K562 (cell line): ENCODE results near the gene ADD2. TPM values are rescaled to one million over a fixed set of nuclear protein-coding genes. Genes with fewer than 3 reads are reported as not detected.

Experiments
- ATAC-seq: fragments of 200-7000 bp; cut with Tn5 transposase; 3 replicates; pipeline ENCODE4 v1.9.1; 2020; ENCODE audit warnings: moderate library complexity
- BruUV-seq: library from RNA; stranded (reverse); fragments of 400-500 nt; replicated peaks from 2 replicates; lab custom pipeline; 2021; lab: Mats Ljungman, UMichigan
- CTCF ChIA-PET: fragments of 300-600 bp; formaldehyde crosslinking; extraction: SDS; loops from one replicate; lab custom pipeline; 2021; ENCODE audit warnings: low intra/inter-chr PET ratio; lab: Yijun Ruan, JAX
- POLR2A ChIA-PET: fragments of 300-600, 350-650 bp; sonication (Branson Sonifier 250); formaldehyde crosslinking; extraction: SDS; loops from one replicate; lab custom pipeline; 2021; ENCODE audit warnings: antibody characterized with exemption, inconsistent platforms; lab: Yijun Ruan, JAX
- DNase-seq, 4 experiments: peaks; one replicate each; pipeline versions ENCODE4 v3.0.0 to v3.0.0-alpha.2; 2011 to 2018; ENCODE audit warnings: low spot score in 3 of 4, mixed read lengths in 3 of 4; ENCODE audit errors: extremely low read depth in 1 of 4
- FAIRE-seq: peaks from 2 replicates; lab custom pipeline; 2011; peaks lifted over from hg19 to GRCh38; lab: Jason Lieb, UNC
- H2AFZ ChIP-seq: 2 replicates; pipeline ENCODE4 v1.6.0; 2011; ENCODE audit warnings: low read depth, low read length, control low read depth, inconsistent platforms
- H3K27ac ChIP-seq: fragments of 200-600 bp; 3 replicates; pipeline ENCODE4 v1.8.0; 2011; ENCODE audit warnings: low read depth, mild to moderate bottlenecking, control low read depth, inconsistent platforms, low read length, moderate library complexity, mixed read lengths; ENCODE audit errors: extremely low read depth
- H3K27me3 ChIP-seq, 2 experiments: fragments of 300-600 bp in 1 of 2; 2 replicates in 1 of 2; 3 replicates in 1 of 2; pipeline versions ENCODE4 v1.6.0 to v1.8.0; 2011; ENCODE audit warnings: inconsistent platforms in 2 of 2, low read length in 2 of 2, mild to moderate bottlenecking in 1 of 2, mixed read lengths in 1 of 2, moderate library complexity in 1 of 2; ENCODE audit not compliant: control insufficient read depth in 2 of 2, insufficient read depth in 2 of 2
- H3K36me3 ChIP-seq: fragments of 300-600 bp; 3 replicates; pipeline ENCODE4 v1.8.0; 2011; ENCODE audit warnings: mild to moderate bottlenecking, low read length, inconsistent platforms; ENCODE audit not compliant: control insufficient read depth, insufficient read depth
- H3K4me1 ChIP-seq, 2 experiments: fragments of 200-600 bp in 1 of 2; replicated peaks in 1 of 2; 2 replicates in 1 of 2; 3 replicates in 1 of 2; pipeline versions ENCODE4 v1.5.1 to v1.8.0; 2011; ENCODE audit warnings: inconsistent platforms in 2 of 2, low read length in 2 of 2, mild to moderate bottlenecking in 1 of 2, mixed read lengths in 1 of 2, moderate library complexity in 1 of 2; ENCODE audit not compliant: control insufficient read depth in 2 of 2, insufficient read depth in 2 of 2
- H3K4me2 ChIP-seq: 2 replicates; pipeline ENCODE4 v1.6.1; 2011; ENCODE audit warnings: low read length, control low read depth, inconsistent platforms, mixed read lengths; ENCODE audit not compliant: insufficient read depth
- H3K4me3 ChIP-seq: fragments of 200-600 bp; sonication (generic), shearing (Covaris generic); 2 replicates; pipeline ENCODE4 v1.5.1; 2016; ENCODE audit warnings: control low read depth, inconsistent platforms
- H3K79me2 ChIP-seq: fragments of 200-600 bp; 3 replicates; pipeline ENCODE4 v1.8.0; 2011; ENCODE audit warnings: low read length, inconsistent platforms; ENCODE audit not compliant: control insufficient read depth, insufficient read depth
- H3K9ac ChIP-seq, 2 experiments: 2 replicates each; pipeline versions ENCODE4 v1.6.0 to v1.6.1; 2011; ENCODE audit warnings: low read depth in 2 of 2, low read length in 2 of 2, control low read depth in 1 of 2, inconsistent platforms in 1 of 2, mild to moderate bottlenecking in 1 of 2, mixed read lengths in 1 of 2; ENCODE audit not compliant: insufficient read depth in 1 of 2
- H3K9me1 ChIP-seq: one replicate; pipeline ENCODE4 v1.6.0; 2011; ENCODE audit warnings: inconsistent platforms, mild to moderate bottlenecking, low read length, moderate library complexity; ENCODE audit not compliant: control insufficient read depth, insufficient read depth
- H3K9me3 ChIP-seq: replicated peaks from 2 replicates; pipeline ENCODE4 v1.5.1; 2011; ENCODE audit warnings: low read depth, low read length, inconsistent platforms; ENCODE audit not compliant: control insufficient read depth, insufficient read depth
- H4K20me1 ChIP-seq: replicated peaks from 2 replicates; pipeline ENCODE4 v1.6.1; 2011; ENCODE audit warnings: low read length, inconsistent platforms, mixed read lengths; ENCODE audit not compliant: control insufficient read depth, insufficient read depth
- BACH1 ChIP-seq: fragments of 200-800 bp; sonication (Bioruptor generic); IDR thresholded peaks from 2 replicates; pipeline ENCODE4 v1.6.1; 2016; ENCODE audit warnings: missing genetic modification characterization, missing compliant biosample characterization
- HNRNPH1 ChIP-seq: fragments of 200-400 bp; formaldehyde crosslinking; optimal IDR thresholded peaks from 2 replicates; pipeline ENCODE3; 2017; ENCODE audit warnings: low read depth, mild to moderate bottlenecking, low read length, moderate library complexity
- HNRNPK ChIP-seq: fragments of 200-400 bp; formaldehyde crosslinking; IDR thresholded peaks from one replicate; pipeline ENCODE4 v1.6.1; 2018; ENCODE audit warnings: mild to moderate bottlenecking, low read depth, low read length; ENCODE audit not compliant: poor library complexity, severe bottlenecking
- KDM4B ChIP-seq, 2 experiments: fragments of 450-650 bp in 1 of 2; sonication (generic) in 1 of 2; IDR thresholded peaks; 2 replicates each; pipeline ENCODE4 v1.6.1; 2016 to 2017; ENCODE audit warnings: borderline replicate concordance in 2 of 2, antibody characterized with exemption in 1 of 2, low read depth in 1 of 2, mild to moderate bottlenecking in 1 of 2
- KLF16 ChIP-seq: IDR thresholded peaks from 2 replicates; pipeline ENCODE4 v1.6.1; 2016; ENCODE audit warnings: antibody characterized with exemption
- SMARCA4 ChIP-seq: fragments of 450-650 bp; IDR thresholded peaks from 2 replicates; pipeline ENCODE4 v1.6.1; 2016
- ZBTB1 ChIP-seq: sonication (generic); formaldehyde crosslinking; IDR thresholded peaks from 2 replicates; pipeline ENCODE4 v1.8.1; 2023; ENCODE audit warnings: missing genetic modification reagents, low read depth, mild to moderate bottlenecking, borderline replicate concordance
- ZFPM2 ChIP-seq: fragments of 250-450 bp; sonication (Bioruptor Pico); IDR thresholded peaks from 2 replicates; pipeline ENCODE4 v1.5.1; 2022; ENCODE audit warnings: mild to moderate bottlenecking
- ZNF280B ChIP-seq: fragments of 250-450 bp; sonication (Bioruptor Pico); IDR thresholded peaks from 2 replicates; pipeline ENCODE4 v1.5.1; 2021; ENCODE audit warnings: mild to moderate bottlenecking
- ZNF449 ChIP-seq: fragments of 250-450 bp; sonication (Bioruptor Pico); IDR thresholded peaks from 2 replicates; pipeline ENCODE4 v1.8.0; 2022; ENCODE audit warnings: moderate library complexity, mild to moderate bottlenecking, inconsistent platforms
- ZNF639 ChIP-seq, 2 experiments: fragments of 200-800 bp in 1 of 2; sonication (Bioruptor generic) in 1 of 2; sonication (generic) in 1 of 2; formaldehyde crosslinking in 1 of 2; IDR thresholded peaks in 1 of 2; conservative IDR thresholded peaks in 1 of 2; 2 replicates each; pipeline versions ENCODE4 v1.5.0 to v1.6.1; 2016 to 2020; ENCODE audit warnings: missing compliant biosample characterization in 1 of 2, missing genetic modification characterization in 1 of 2, missing genetic modification reagents in 1 of 2
- WGBS: fragments of 100-300 bp; shearing (Covaris generic); methylation state at CpG from one replicate; pipeline ENCODE4 v1.1.6; 2016; ENCODE audit warnings: low coverage, mixed read lengths; ENCODE audit not compliant: insufficient coverage; ENCODE audit errors: missing lambda C conversion rate; 5-methylcytosine and 5-hydroxymethylcytosine counted together
- in situ Hi-C: fragments of 300-500 bp; cut with MboI; formaldehyde crosslinking; loops from 4 replicates; pipeline ENCODE4 v1.15.0; 2018; ENCODE audit warnings: inconsistent platforms, mixed read lengths
- intact Hi-C: fragments of 100-400 bp; cut with micrococcal nuclease; formaldehyde crosslinking; loops from 2 replicates; pipeline ENCODE4 v1.14.2; 2022
- polyA plus RNA-seq, 8 experiments: library from polyadenylated mRNA; depleted of rRNA in 4 of 8; stranded (reverse) in 5 of 8; unstranded in 3 of 8; fragments of >200 nt; fragmentation: Nextera tagmentation in 2 of 8; fragmentation: Illumina TruSeq in 1 of 8; extraction: Ambion mirVana in 2 of 8; extraction: Trizol in 1 of 8; gene quantifications; 2 replicates each; pipeline versions ENCODE4 v1.2.1 to v1.2.3, GENCODE V29; 2011 to 2014; ENCODE audit warnings: inconsistent platforms in 1 of 8, missing spikeins in 1 of 8
- total RNA-seq, 7 experiments: library from RNA; depleted of rRNA in 6 of 7; stranded (reverse); fragments of >200 nt in 6 of 7; fragmentation: Illumina TruSeq in 2 of 7; extraction: Trizol in 2 of 7; gene quantifications; 2 replicates each; pipeline versions ENCODE4 v1.2.1 to v1.2.3, GENCODE V29; 2011 to 2021; ENCODE audit warnings: low replicate concordance in 1 of 7
- TF ChIP-seq, protein P1 (sequence below): fragments of 250-450 bp; sonication (Bioruptor Pico); IDR thresholded peaks from 2 replicates; pipeline ENCODE4 v1.8.0; 2021; ENCODE audit warnings: moderate library complexity, mild to moderate bottlenecking, inconsistent platforms
- TF ChIP-seq, protein P2 (sequence below), 2 experiments: fragments of 450-650 bp in 1 of 2; sonication (generic) in 1 of 2; formaldehyde crosslinking; conservative IDR thresholded peaks; 2 replicates each; pipeline versions ENCODE4 v1.4.0 to v1.8.1; 2020 to 2022; ENCODE audit warnings: mild to moderate bottlenecking in 1 of 2, missing genetic modification reagents in 1 of 2

The ADD2 gene
- total and polyA plus RNA-seq, 9 of the 15 experiments (the other 6 are each of a cell fraction or from before 2014, with no cell fraction given) = 3.5 to 63.0 (median 36.2) TPM

DNA sequence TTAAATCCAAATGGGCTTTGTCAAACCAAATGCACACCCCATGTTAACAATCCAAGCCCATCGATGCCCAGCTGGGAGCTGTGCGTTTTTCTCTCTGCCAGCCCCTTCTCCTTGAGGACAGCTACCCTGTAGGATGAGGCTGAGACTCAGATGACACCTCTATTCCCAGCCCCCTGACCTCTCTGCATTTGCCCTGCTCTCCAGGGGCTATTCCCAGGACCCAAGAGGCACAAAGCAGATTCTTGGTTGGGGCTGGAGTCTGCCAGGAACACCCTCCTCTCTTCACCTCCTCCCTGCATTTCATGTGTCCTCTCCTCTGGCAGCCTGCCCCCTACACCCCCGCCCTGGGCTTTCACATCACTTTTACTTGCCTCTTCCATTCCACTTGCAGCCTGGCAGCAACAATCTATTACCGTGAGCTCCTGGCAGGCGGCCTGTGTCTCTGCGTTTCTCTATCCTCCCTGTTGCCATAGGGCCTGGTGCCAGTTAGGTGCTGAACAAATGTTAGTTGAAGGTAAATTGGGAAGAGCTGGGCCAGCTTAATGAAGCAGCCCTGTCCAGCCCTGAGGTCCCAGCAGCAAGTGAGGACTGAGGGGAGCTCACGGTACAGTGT is 51.8 kb downstream of the ADD2 start:
- H4K20me1 ChIP-seq = no peaks in the 10 kb centered on the region
- H3K4me3 ChIP-seq = peak overlapping the region; percentile 30; the same call in 1 of the 2 replicates
- intact Hi-C loops = no loop called here
- peak overlapping the region; percentile 79; the same call in 2 of the 3 replicates for H3K27ac ChIP-seq
- FAIRE-seq (no peak), ATAC-seq (0 out of 3 replicates have a peak, but pooled peaks have one; percentile 5), DNase-seq (no peak)
- no TSS peak for BruUV-seq
- peak overlapping the region; percentile 85 for H3K4me2 ChIP-seq
- POLR2A ChIA-PET = interaction anchor here (1.2 to 1.3 kb wide), 2 partner anchors 27 to 30 kb away, joined by 3 read pairs; no protein-coding TSS in a partner anchor
- in situ Hi-C loops = no loop called here
- WGBS = 63% methylated on average over 7 of the region's 7 CpGs
- no peaks in the 10 kb centered on the region for H3K9me1 ChIP-seq
- H3K27me3 ChIP-seq = no peaks in the 10 kb centered on the region
- H3K4me1 ChIP-seq = peaks cover 41% of the 10 kb centered on the region in 2 experiments; a peak in 4 of 5 replicates
- H3K79me2 ChIP-seq = peaks cover 38% of the 10 kb centered on the region
- no peaks in the 10 kb centered on the region for H3K9me3 ChIP-seq
- CTCF ChIA-PET = no interaction called here
- no peak overlapping the region for H2AFZ ChIP-seq
- peak overlapping the region; percentile 52 to 91 for H3K9ac ChIP-seq
- peaks cover 13% of the 10 kb centered on the region; the same call in 2 of the 3 replicates for H3K36me3 ChIP-seq
- TF ChIP-seq ZBTB1 (CRISPR knock-in tag) (no peak), BACH1 (tag) (no peak), ZFPM2 (CRISPR knock-in tag) (no peak), ZNF449 (no peak), ZNF639 (CRISPR knock-in tag; conservative IDR thresholded peaks at IDR 0.05 in 1 of 2, IDR thresholded peaks at IDR 0.05 in 1 of 2) (no peak), SMARCA4 (no peak), HNRNPH1 (no peak), KDM4B (IDR thresholded peaks at IDR 0.05; ENCODE audit: borderline replicate concordance in 2 of 2, low read depth in 1 of 2) (no peak), KLF16 (no peak), ZNF280B (CRISPR knock-in tag) (no peak), HNRNPK (no peak)
- TF ChIP-seq, protein P1, sequence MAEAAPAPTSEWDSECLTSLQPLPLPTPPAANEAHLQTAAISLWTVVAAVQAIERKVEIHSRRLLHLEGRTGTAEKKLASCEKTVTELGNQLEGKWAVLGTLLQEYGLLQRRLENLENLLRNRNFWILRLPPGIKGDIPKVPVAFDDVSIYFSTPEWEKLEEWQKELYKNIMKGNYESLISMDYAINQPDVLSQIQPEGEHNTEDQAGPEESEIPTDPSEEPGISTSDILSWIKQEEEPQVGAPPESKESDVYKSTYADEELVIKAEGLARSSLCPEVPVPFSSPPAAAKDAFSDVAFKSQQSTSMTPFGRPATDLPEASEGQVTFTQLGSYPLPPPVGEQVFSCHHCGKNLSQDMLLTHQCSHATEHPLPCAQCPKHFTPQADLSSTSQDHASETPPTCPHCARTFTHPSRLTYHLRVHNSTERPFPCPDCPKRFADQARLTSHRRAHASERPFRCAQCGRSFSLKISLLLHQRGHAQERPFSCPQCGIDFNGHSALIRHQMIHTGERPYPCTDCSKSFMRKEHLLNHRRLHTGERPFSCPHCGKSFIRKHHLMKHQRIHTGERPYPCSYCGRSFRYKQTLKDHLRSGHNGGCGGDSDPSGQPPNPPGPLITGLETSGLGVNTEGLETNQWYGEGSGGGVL = no peak
- TF ChIP-seq, protein P2, sequence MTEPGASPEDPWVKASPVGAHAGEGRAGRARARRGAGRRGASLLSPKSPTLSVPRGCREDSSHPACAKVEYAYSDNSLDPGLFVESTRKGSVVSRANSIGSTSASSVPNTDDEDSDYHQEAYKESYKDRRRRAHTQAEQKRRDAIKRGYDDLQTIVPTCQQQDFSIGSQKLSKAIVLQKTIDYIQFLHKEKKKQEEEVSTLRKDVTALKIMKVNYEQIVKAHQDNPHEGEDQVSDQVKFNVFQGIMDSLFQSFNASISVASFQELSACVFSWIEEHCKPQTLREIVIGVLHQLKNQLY (CRISPR knock-in tag; conservative IDR thresholded peaks at IDR 0.05) = no peak
